Left ventricle myocardium inferior (tissue), 1 donor: Measurements from ENCODE around the gene NRG3. TPM values are rescaled to one million over a fixed set of nuclear protein-coding genes. Genes with fewer than 3 reads are reported as not detected.

Experiments
- DNase-seq: peaks from one replicate; pipeline ENCODE4 v3.0.0-alpha.2; 2020
- H3K27ac ChIP-seq: fragments of 200-600 bp; replicated peaks from 2 replicates; pipeline ENCODE4 v1.8.0; 2021
- H3K27me3 ChIP-seq: fragments of 200-600 bp; 2 replicates; pipeline ENCODE4 v1.8.0; 2021; ENCODE audit warnings: low read depth
- H3K36me3 ChIP-seq: fragments of 200-600 bp; 2 replicates; pipeline ENCODE4 v1.8.0; 2021
- H3K4me1 ChIP-seq: fragments of 200-600 bp; 2 replicates; pipeline ENCODE4 v1.8.0; 2021
- H3K4me3 ChIP-seq: fragments of 200-600 bp; 2 replicates; pipeline ENCODE4 v1.8.0; 2021; ENCODE audit warnings: mild to moderate bottlenecking, moderate library complexity
- H3K9me3 ChIP-seq: fragments of 200-600 bp; replicated peaks from 2 replicates; pipeline ENCODE4 v1.8.0; 2021
- intact Hi-C: fragments of 100-400 bp; cut with micrococcal nuclease; formaldehyde crosslinking; loops from one replicate; pipeline ENCODE4 v1.11.0; 2022
- total RNA-seq: library from RNA; stranded (reverse); fragmentation: NEBNext Ultra II Directional; extraction: Animal tissue kit (Norgen Biotek cat#: 25700); gene quantifications from one replicate; pipeline ENCODE4 v1.2.1, GENCODE V29; 2021
- TF ChIP-seq, protein P1 (sequence below): fragments of 200-600 bp; IDR thresholded peaks from 2 replicates; pipeline ENCODE4 v1.8.0; 2021; ENCODE audit warnings: antibody characterized with exemption, mild to moderate bottlenecking, borderline replicate concordance
- donor health status: DM: no; HTN: yes; CAD: no; lungs with severe emphysema.

Gene NRG3
- total RNA-seq, 1 donor from 2014 or later, result 0.11 TPM

DNA sequence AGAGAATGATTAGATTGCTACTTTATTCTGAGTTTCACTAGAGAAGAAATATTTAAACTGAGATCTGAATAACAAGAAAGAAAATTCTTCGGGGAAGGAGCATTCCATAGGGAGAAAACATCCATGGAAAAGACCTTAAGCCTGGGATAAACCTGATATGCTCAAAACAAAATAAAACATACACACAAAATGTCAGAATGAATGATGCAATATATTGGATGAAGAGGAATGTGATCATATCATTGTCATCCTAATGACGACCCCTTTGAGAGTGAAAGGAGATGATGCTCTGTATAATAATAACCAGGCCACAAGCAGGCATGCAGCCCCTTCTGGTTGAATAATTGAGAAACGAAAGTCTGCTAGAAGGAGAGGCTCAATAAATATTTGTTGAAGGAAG lies 882.4 kb downstream of the NRG3 start:
- H3K36me3 ChIP-seq, result no peaks in the 10 kb centered on the region
- intact Hi-C loops, result no loop called here
- H3K27me3 ChIP-seq, result no peaks in the 10 kb centered on the region
- TF ChIP-seq, protein P1, sequence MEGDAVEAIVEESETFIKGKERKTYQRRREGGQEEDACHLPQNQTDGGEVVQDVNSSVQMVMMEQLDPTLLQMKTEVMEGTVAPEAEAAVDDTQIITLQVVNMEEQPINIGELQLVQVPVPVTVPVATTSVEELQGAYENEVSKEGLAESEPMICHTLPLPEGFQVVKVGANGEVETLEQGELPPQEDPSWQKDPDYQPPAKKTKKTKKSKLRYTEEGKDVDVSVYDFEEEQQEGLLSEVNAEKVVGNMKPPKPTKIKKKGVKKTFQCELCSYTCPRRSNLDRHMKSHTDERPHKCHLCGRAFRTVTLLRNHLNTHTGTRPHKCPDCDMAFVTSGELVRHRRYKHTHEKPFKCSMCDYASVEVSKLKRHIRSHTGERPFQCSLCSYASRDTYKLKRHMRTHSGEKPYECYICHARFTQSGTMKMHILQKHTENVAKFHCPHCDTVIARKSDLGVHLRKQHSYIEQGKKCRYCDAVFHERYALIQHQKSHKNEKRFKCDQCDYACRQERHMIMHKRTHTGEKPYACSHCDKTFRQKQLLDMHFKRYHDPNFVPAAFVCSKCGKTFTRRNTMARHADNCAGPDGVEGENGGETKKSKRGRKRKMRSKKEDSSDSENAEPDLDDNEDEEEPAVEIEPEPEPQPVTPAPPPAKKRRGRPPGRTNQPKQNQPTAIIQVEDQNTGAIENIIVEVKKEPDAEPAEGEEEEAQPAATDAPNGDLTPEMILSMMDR, result no peak
- no peaks in the 10 kb centered on the region for H3K4me1 ChIP-seq
- no peak overlapping the region for H3K27ac ChIP-seq
- no peak overlapping the region for H3K4me3 ChIP-seq
- peaks cover 2% of the 10 kb centered on the region for H3K9me3 ChIP-seq
- DNase-seq, result no peak

DNA sequence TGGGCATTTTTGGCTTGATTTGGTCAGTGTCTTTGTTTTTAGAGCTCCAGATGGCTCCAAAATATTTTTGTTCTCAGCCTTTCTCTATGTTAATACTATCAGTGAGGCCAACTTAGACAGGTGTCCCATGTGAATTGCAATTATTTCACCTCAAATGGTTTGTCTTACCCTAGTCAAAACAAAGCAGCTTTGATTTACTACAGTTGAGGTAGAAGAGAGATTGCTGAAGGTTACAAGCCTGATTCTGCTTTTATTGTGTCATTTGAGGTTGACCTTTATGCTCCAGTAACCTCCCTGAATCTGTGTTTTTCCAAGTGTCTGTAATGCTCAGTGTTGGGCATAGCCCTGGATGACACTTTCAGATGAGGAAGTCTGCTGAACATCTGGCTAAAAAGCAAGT lies 882.9 kb downstream of the NRG3 start:
- Histone ChIP-seq H3K36me3 (no peaks in the 10 kb centered on the region), H3K4me1 (no peaks in the 10 kb centered on the region), H3K4me3 (no peak overlapping the region), H3K9me3 (peaks cover 7% of the 10 kb centered on the region), H3K27me3 (no peaks in the 10 kb centered on the region), H3K27ac (no peak overlapping the region)
- TF ChIP-seq, protein P1, result no peak
- intact Hi-C loops, result no loop called here
- DNase-seq, result no peak

DNA sequence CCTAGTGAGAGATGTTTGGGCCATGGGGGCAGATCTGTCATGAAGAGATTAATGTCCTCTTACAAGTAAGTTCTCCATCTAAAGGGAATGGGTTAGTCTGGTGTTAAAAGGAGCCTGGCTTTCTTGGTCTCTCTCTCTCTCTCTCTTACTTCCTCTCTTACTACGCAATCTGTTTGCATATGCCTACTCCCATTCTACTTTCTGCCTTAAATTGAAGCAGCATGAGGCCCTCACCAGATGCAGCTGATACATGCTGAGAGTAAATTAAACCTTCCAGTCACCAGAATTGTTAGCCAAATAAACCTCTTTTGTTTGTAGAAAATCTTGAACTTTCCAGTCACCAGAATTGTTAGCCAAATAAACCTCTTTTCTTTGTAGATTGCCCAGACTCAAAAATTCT lies 884.1 kb downstream of the NRG3 start:
- Histone ChIP-seq H3K27ac (no peak overlapping the region), H3K4me3 (no peak overlapping the region), H3K9me3 (peaks cover 13% of the 10 kb centered on the region), H3K27me3 (no peaks in the 10 kb centered on the region), H3K36me3 (no peaks in the 10 kb centered on the region), H3K4me1 (no peaks in the 10 kb centered on the region)
- TF ChIP-seq, protein P1, result no peak
- DNase-seq, result no peak
- intact Hi-C loops, result no loop called here

DNA sequence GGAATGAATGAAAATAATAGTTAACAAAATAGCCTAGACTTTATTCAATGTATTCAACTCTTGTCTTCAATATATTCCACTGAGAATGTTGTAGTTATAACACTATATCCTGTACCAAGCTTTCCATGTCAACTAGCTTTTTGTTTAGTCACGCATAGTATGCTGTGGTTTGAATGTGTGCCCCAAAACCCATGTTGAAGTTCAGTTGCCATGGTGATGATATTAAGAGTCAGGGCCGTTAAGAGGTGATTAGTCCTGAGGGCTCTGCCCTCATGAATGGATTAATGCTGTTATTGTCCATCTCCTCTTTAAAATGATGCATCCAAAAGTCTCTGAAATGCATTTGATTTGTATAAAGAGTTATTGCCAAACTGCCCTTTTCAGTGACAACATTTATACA lies 887.6 kb downstream of the NRG3 start:
- H3K4me1 ChIP-seq, result no peaks in the 10 kb centered on the region
- no peaks in the 10 kb centered on the region for H3K27me3 ChIP-seq
- H3K27ac ChIP-seq, result no peak overlapping the region
- peaks cover 20% of the 10 kb centered on the region for H3K9me3 ChIP-seq
- intact Hi-C loops, result no loop called here
- DNase-seq, result no peak
- TF ChIP-seq, protein P1, result no peak
- no peaks in the 10 kb centered on the region for H3K36me3 ChIP-seq
- H3K4me3 ChIP-seq, result no peak overlapping the region

DNA sequence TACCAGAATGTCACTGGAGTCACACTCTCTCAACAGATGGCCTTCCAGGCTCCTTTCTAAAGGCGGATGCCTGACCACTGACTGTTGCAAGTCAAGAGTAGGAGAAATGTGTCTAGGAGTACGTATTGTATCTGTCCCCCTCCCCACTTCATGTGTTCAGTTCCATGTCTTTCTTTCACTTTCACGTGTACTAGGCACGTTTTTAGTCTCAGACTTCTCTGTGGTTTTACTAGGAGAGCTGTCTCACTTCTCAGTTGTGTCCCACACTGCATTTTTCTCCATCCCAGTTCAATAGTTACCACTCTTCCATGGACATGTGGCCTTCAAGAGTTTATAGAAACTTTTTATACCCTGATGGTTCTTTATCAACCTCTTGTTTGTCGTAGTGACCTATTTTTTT lies 893.0 kb downstream of the NRG3 start:
- Histone ChIP-seq H3K36me3 (no peaks in the 10 kb centered on the region), H3K4me1 (no peaks in the 10 kb centered on the region), H3K27ac (no peak overlapping the region), H3K27me3 (no peaks in the 10 kb centered on the region), H3K9me3 (peaks cover 15% of the 10 kb centered on the region), H3K4me3 (no peak overlapping the region)
- DNase-seq, result no peak
- intact Hi-C loops, result no loop called here
- TF ChIP-seq, protein P1, result no peak

DNA sequence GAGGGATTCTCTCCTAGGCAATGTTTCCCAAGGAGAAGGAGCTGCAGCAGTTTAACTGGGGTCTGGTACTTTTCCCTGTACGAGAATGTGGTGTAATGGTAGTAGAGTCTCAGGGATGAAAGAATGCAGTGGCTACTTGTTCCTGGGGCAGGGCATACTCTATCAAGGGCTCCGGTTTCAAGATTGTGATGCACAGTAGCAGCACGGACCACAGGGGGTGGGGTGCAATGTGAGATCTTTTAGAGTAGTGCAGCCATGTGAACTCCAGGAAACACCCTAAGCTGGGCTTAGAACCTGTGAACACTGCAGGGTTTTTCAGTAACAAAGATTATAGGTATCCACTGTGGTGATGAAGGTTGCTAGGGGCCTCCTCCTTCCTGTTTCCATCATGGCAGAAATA lies 903.9 kb downstream of the NRG3 start:
- TF ChIP-seq, protein P1, result no peak
- H3K27me3 ChIP-seq, result no peaks in the 10 kb centered on the region
- no peak for DNase-seq

More for the DNA sequence above, 903.9 kb downstream of the NRG3 start:
- intact Hi-C loops, result no loop called here
- Histone ChIP-seq H3K9me3 (peaks cover 24% of the 10 kb centered on the region), H3K27ac (no peak overlapping the region), H3K36me3 (no peaks in the 10 kb centered on the region), H3K4me3 (no peak overlapping the region), H3K4me1 (no peaks in the 10 kb centered on the region)
